ENCODE measurements around the gene MKLN1. TPM values are rescaled to one million over a fixed set of nuclear protein-coding genes. Genes with fewer than 3 reads are reported as not detected.
"Not testable (repeated sequence)": the region's sequence is repeated elsewhere in the genome, so short reads cannot be mapped to it uniquely, and the experiment has no call there.

Gene MKLN1
- total RNA-seq, 3 donors from 2014 or later, result 78.1 to 113 (median 80.3) TPM

DNA sequence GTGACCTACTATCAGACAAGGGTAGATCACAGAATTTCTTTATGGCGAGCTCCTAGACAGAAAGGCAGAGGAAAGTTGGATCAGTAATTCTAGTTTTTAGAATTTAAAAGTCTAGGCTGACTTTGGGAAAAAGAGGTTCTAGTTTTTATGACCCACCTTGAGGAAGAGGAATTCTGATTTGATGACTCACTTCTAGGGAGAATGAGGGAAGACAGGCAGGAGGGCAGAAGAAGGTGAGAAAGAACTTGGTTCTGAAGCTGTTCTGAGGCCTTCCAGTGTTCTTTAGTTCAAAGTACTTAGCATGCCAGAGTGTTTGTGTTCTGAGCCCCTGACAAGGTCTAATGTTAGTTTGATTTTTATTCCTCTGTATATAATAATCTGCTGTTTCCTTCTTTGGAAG, 131.6 kb downstream of the MKLN1 start:
- intact Hi-C loops (cut with DNase I; ENCODE audit: low total_unique reads), result no loop called here
- TF ChIP-seq POLR2A (IDR thresholded peaks at IDR 0.05) (no peak), POLR2AphosphoS5 (IDR thresholded peaks at IDR 0.05) (no peak)
- TF ChIP-seq, protein P1, sequence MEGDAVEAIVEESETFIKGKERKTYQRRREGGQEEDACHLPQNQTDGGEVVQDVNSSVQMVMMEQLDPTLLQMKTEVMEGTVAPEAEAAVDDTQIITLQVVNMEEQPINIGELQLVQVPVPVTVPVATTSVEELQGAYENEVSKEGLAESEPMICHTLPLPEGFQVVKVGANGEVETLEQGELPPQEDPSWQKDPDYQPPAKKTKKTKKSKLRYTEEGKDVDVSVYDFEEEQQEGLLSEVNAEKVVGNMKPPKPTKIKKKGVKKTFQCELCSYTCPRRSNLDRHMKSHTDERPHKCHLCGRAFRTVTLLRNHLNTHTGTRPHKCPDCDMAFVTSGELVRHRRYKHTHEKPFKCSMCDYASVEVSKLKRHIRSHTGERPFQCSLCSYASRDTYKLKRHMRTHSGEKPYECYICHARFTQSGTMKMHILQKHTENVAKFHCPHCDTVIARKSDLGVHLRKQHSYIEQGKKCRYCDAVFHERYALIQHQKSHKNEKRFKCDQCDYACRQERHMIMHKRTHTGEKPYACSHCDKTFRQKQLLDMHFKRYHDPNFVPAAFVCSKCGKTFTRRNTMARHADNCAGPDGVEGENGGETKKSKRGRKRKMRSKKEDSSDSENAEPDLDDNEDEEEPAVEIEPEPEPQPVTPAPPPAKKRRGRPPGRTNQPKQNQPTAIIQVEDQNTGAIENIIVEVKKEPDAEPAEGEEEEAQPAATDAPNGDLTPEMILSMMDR (IDR thresholded peaks at IDR 0.05), result no peak
- Histone ChIP-seq H3K27me3 (no peaks in the 10 kb centered on the region), H3K9me3 (no peaks in the 10 kb centered on the region), H3K4me1 (no peaks in the 10 kb centered on the region), H3K27ac (no peak overlapping the region), H3K4me3 (no peak overlapping the region), H3K36me3 (no peaks in the 10 kb centered on the region)
- no peak for DNase-seq (ENCODE audit: low spot score in 2 of 2)

DNA sequence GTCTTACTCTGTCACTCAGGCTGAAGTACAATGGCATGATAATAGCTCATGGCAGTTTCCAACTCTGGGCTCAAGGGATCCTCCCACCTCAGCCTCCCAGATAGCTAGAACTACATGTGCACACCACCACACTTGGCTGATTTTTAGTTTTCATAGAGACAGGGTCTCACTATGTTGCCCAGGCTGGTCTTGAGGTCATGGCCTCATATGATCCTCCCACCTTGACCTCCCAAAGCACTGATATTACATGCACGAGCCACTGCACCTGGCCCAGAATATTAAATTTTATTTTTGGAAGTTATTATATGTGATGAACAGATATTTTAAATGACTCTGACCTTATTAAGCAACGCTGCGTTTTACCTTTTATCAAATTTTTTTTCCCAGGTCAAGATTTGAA, 134.4 kb downstream of the MKLN1 start:
- no peak for DNase-seq (ENCODE audit: low spot score in 2 of 2)
- intact Hi-C loops (cut with DNase I; ENCODE audit: low total_unique reads), result no loop called here
- Histone ChIP-seq H3K27me3 (no peaks in the 10 kb centered on the region), H3K36me3 (no peaks in the 10 kb centered on the region), H3K4me1 (no peaks in the 10 kb centered on the region), H3K4me3 (no peak overlapping the region), H3K27ac (no peak overlapping the region), H3K9me3 (no peaks in the 10 kb centered on the region)
- TF ChIP-seq POLR2A (IDR thresholded peaks at IDR 0.05), result no peak
- TF ChIP-seq, protein P1 (IDR thresholded peaks at IDR 0.05), result no peak
- no peak for TF ChIP-seq POLR2AphosphoS5 (IDR thresholded peaks at IDR 0.05)

DNA sequence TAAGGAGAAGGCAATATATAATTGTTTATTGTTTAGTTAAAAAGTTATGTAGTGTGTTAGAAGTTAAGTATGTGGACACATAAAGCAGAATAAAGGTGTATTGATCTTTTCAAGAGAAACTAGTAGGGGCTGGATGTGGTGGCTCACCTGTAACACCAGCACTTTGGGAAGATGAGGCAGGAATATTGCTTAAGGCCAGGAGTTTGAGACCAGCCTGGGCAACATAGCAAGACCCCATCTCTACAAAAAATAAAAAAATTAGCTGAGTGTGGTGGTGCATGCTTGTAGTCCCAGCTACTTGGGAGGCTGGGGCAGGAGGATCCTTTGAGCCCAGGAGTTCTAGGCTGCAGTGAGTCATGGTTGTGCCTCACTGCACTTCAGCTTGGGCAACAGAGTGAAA, 135.0 kb downstream of the MKLN1 start:
- H3K4me1 ChIP-seq; H3K36me3 ChIP-seq; H3K27ac ChIP-seq; DNase-seq (ENCODE audit: low spot score in 2 of 2); intact Hi-C loops (cut with DNase I; ENCODE audit: low total_unique reads); H3K27me3 ChIP-seq; H3K4me3 ChIP-seq; H3K9me3 ChIP-seq: not testable (repeated sequence)

DNA sequence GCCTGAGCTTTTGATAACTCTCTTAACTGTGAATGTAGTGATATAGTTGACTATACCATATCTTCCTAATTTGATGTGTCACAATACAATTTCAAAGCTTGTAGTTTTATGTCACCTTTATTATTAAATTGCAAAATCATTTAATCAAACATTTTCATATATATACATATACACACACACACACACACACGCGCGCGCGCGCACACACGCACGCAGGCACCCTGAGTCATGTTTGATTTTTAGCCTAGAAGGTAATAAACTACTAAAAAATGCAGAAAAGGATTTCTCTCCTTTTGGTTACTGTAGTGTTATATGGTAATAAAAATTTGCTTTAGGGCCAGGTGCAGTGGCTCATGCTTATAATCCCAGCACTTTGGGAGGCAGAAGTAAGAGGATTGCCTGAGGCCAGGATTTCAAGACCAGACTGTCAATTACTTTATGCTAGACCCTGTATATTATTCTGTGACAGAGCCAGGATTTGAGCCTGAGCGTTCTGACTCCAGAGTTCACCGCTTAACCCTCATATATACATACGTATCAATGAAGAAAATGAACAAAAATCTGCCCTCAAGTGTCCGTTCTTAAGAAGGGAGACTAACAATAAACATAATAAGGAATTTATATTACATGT, 139.2 kb downstream of the MKLN1 start:
- no peaks in the 10 kb centered on the region for H3K27me3 ChIP-seq
- TF ChIP-seq POLR2AphosphoS5 (IDR thresholded peaks at IDR 0.05), result no peak
- intact Hi-C loops (cut with DNase I; ENCODE audit: low total_unique reads), result no loop called here
- H3K9me3 ChIP-seq, result no peaks in the 10 kb centered on the region
- no peaks in the 10 kb centered on the region for H3K36me3 ChIP-seq
- H3K27ac ChIP-seq, result no peak overlapping the region
- no peak for DNase-seq (ENCODE audit: low spot score in 2 of 2)
- H3K4me1 ChIP-seq, result no peaks in the 10 kb centered on the region
- no peak overlapping the region for H3K4me3 ChIP-seq

DNA sequence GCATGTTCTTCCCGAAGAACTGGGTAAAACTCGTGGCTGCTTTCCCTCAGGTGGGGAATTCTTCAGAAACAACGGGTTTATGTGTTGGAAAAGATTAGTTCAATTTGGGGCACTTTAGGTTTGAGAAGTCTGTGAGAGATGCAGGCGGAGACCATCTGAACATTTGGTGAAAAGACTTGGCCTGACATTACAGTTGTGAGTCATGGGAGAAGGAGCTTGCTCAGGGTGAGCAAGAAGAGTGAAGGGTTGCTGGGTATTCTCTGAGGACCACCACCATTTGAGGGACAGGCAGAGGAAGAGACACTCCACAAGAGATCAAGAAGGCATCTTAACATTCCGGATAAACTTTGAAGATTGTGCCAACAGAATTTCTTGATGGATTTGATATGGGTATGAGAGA, 140.1 kb downstream of the MKLN1 start:
- intact Hi-C loops (cut with DNase I; ENCODE audit: low total_unique reads), result no loop called here
- Histone ChIP-seq H3K9me3 (no peaks in the 10 kb centered on the region), H3K36me3 (no peaks in the 10 kb centered on the region), H3K27me3 (no peaks in the 10 kb centered on the region), H3K27ac (no peak overlapping the region), H3K4me1 (no peaks in the 10 kb centered on the region), H3K4me3 (no peak overlapping the region)
- no peak for DNase-seq (ENCODE audit: low spot score in 2 of 2)
- TF ChIP-seq, protein P1 (IDR thresholded peaks at IDR 0.05), result no peak
- no peak for TF ChIP-seq POLR2AphosphoS5 (IDR thresholded peaks at IDR 0.05)
- no peak for TF ChIP-seq POLR2A (IDR thresholded peaks at IDR 0.05)

DNA sequence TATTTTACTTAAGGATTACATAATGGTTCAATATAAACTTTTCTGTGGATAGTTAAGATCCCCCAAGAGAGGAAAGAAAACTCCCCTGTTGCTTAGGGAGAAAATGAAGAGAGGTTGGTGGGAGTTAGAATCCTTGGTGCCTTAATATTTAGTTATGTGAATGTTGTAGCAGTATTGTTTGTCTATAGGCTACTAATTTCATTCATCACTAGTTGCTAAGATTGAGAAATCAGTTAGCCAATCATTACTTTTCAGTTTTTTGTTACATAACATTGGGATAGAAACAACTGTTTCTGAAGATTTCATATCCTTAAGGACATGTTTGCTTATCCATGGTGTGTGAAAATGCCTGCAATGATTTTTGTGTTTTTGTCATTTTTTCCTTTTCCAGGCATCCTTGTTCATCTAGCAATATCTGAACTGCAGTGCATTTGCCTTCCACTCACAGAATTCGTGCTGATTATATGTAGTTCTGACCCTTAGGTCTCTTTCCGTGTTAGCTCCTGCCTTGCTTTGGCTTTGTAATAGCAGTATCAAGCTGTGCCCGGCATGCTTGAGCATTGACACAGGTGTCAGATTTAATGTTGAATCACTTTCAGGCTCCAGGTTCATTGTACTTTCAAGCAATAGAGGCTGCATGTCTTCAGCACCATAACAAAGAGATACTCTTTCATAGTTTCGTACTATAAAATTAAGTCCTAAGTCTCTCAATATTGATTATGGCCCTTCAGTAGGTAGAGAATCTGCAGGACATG, 143.8 kb downstream of the MKLN1 start:
- no peaks in the 10 kb centered on the region for H3K36me3 ChIP-seq
- no peak overlapping the region for H3K27ac ChIP-seq
- H3K4me3 ChIP-seq, result no peak overlapping the region

More for the DNA sequence above, 143.8 kb downstream of the MKLN1 start:
- intact Hi-C loops (cut with DNase I; ENCODE audit: low total_unique reads), result no loop called here
- H3K27me3 ChIP-seq, result no peaks in the 10 kb centered on the region
- no peak for DNase-seq (ENCODE audit: low spot score in 2 of 2)
- TF ChIP-seq, protein P1 (IDR thresholded peaks at IDR 0.05), result no peak
- TF ChIP-seq POLR2AphosphoS5 (IDR thresholded peaks at IDR 0.05) (no peak), POLR2A (IDR thresholded peaks at IDR 0.05) (no peak)
- no peaks in the 10 kb centered on the region for H3K9me3 ChIP-seq
- no peaks in the 10 kb centered on the region for H3K4me1 ChIP-seq
